Pancreas (tissue), 10 donors: ENCODE results near the gene WDR75. TPM values are rescaled to one million over a fixed set of nuclear protein-coding genes. Genes with fewer than 3 reads are reported as not detected.

Experiments used
- ATAC-seq, 4 donors: fragments of 200-7000 bp; cut with Tn5 transposase; one replicate each; pipeline versions ENCODE4 v1.8.0 to v1.9.1; 2020; ENCODE audit warnings: mild to moderate bottlenecking in 4 of 4, moderate library complexity in 4 of 4
- DNase-seq, 6 donors: peaks; one replicate each; pipeline ENCODE4 v3.0.0-alpha.2; 2020
- FAIRE-seq: peaks from 2 replicates; lab custom pipeline; 2012; peaks lifted over from hg19 to GRCh38; lab: Jason Lieb, UNC
- H3K27ac ChIP-seq, 4 donors: fragments of 200-600 bp; sonication (generic); 1 replicate in 3 of 4; 2 replicates in 1 of 4; pipeline versions ENCODE4 v1.5.0 to v1.8.0; 2020
- H3K27me3 ChIP-seq, 4 donors: fragments of 200-600 bp; one replicate each; pipeline ENCODE4 v1.8.0; 2021
- H3K36me3 ChIP-seq, 3 donors: fragments of 200-600 bp; sonication (generic) in 1 of 3; one replicate each; pipeline versions ENCODE4 v1.5.0 to v1.8.0; 2020 to 2021
- H3K4me1 ChIP-seq, 3 donors: fragments of 200-600 bp; one replicate each; pipeline ENCODE4 v1.8.0; 2021
- H3K4me3 ChIP-seq, 4 donors: fragments of 200-600 bp; sonication (generic) in 2 of 4; one replicate each; pipeline versions ENCODE4 v1.5.0 to v1.8.0; 2020 to 2021
- H3K9me3 ChIP-seq, 4 donors: fragments of 200-600 bp; one replicate each; pipeline ENCODE4 v1.8.0; 2021
- CTCF ChIP-seq, 4 donors: fragments of 200-600 bp; sonication (generic) in 3 of 4; IDR thresholded peaks; one replicate each; pipeline versions ENCODE4 v1.5.0 to v1.8.0; 2021; ENCODE audit warnings: antibody characterized with exemption in 4 of 4
- WGBS, 2 donors: extraction: QIAGEN DNeasy Blood & Tissue Kit; methylation state at CpG; one replicate each; pipeline ENCODE4 v1.1.7; 2013; 5-methylcytosine and 5-hydroxymethylcytosine counted together
- intact Hi-C, 3 donors: fragments of 100-400 bp; cut with DNase I; formaldehyde crosslinking; loops; one replicate each; pipeline versions ENCODE4 v1.11.1 to v1.14.2; 2022
- polyA plus RNA-seq, 2 donors: library from polyadenylated mRNA; stranded (reverse); fragments of 200-250 nt; gene quantifications; one replicate each; pipeline ENCODE4 v1.2.3, GENCODE V29; 2013
- total RNA-seq, 6 donors: library from RNA; stranded (reverse); fragmentation: NEBNext Ultra II Directional in 4 of 6; extraction: Animal tissue kit (Norgen Biotek cat#: 25700) in 4 of 6; gene quantifications; one replicate each; pipeline versions ENCODE4 v1.2.1 to v1.2.4, GENCODE V29; 2021 to 2023
- donor health status: healthy with polysubstance abuse.
- donor health status: DM: no; HTN: no; CAD: no; lungs with moderate emphysema.
- donor health status: DM: no; HTN: no; CAD: no.
- donor health status: control.
- donor health status: control.
- donor health status: Bipolar disorder and iron deficiency.
- donor health status: DM: yes; HTN: yes; CAD: no.
- donor health status: DM: no; HTN: no; CAD: no.
- donor health status: DM: no; HTN: no; CAD: no.
- donor health status: DM: yes; HTN: yes; CAD: no.

Gene WDR75
- total RNA-seq (10 to 100 TPM; 13.5 to 20.9 (median 14.7) TPM), polyA plus RNA-seq (10 to 100 TPM; 11.3 to 20.1 TPM)

- Histone ChIP-seq H3K4me3 (peak within 1 kb of the TSS; percentile 51 to 75 (median 61)), H3K9me3 (no peaks in the 10 kb centered on the region), H3K27me3 (no peaks in the 10 kb centered on the region), H3K4me1 (peaks cover 0 to 24% (median 4%) of the 10 kb centered on the region in 3 donors), H3K27ac (peak within 1 kb of the TSS; percentile 82 to 91 (median 88)), H3K36me3 (no peaks in the 10 kb centered on the region)
- intact Hi-C loops: no loop called here
- DNase-seq: peak; percentile 84 to 96 (median 89)
- 0 to 1% methylated on average over 45 to 48 of the region's 48 CpGs for WGBS, 2 donors
- no peak for TF ChIP-seq CTCF (IDR thresholded peaks at IDR 0.05)
- FAIRE-seq: peak; percentile 90
- ATAC-seq: peak; percentile 97 to 99 (median 98)
Observed at GRCh38 chr2:189440947-189441708, at the start of gene WDR75. TSS of gene WDR75 (plus strand) at chr2:189441474. CDS start at chr2:189441493, 19 bp downstream.

- 81 to 82% methylated on average over 2 of the region's 2 CpGs for WGBS, 2 donors
- H3K36me3 ChIP-seq: no peaks in the 10 kb centered on the region
- no peaks in the 10 kb centered on the region for H3K27me3 ChIP-seq
- no peaks in the 10 kb centered on the region for H3K4me1 ChIP-seq
- TF ChIP-seq CTCF (IDR thresholded peaks at IDR 0.05): no peak
- H3K27ac ChIP-seq: no peak overlapping the region
- DNase-seq (no peak), ATAC-seq (peak in 3 of 4 donors; percentile 39 to 61 (median 46)), FAIRE-seq (peak; percentile 85)
- intact Hi-C loops: no loop called here
- no peak overlapping the region for H3K4me3 ChIP-seq
- H3K9me3 ChIP-seq: no peaks in the 10 kb centered on the region
Observed at GRCh38 chr2:189393440-189394111, 47.7 kb upstream of the WDR75 start.

- H3K4me3 ChIP-seq: no peak overlapping the region
- intact Hi-C loops: no loop called here
- ATAC-seq (no peak), FAIRE-seq (no peak), DNase-seq (no peak)
- no peak for TF ChIP-seq CTCF (IDR thresholded peaks at IDR 0.05)
- no peaks in the 10 kb centered on the region for H3K4me1 ChIP-seq
- H3K27ac ChIP-seq: no peak overlapping the region
- H3K27me3 ChIP-seq: no peaks in the 10 kb centered on the region
- no peaks in the 10 kb centered on the region for H3K9me3 ChIP-seq
- H3K36me3 ChIP-seq: no peaks in the 10 kb centered on the region
Observed at GRCh38 chr2:189394525-189394924, 46.7 kb upstream of the WDR75 start.

- intact Hi-C loops: no loop called here
- WGBS, 2 donors: 61 to 81% methylated on average over 5 of the region's 5 CpGs
- H3K9me3 ChIP-seq: no peaks in the 10 kb centered on the region
- no peak for DNase-seq
- ATAC-seq: no peak
- H3K4me1 ChIP-seq: no peaks in the 10 kb centered on the region
- no peaks in the 10 kb centered on the region for H3K36me3 ChIP-seq
- H3K4me3 ChIP-seq: no peak overlapping the region
- no peaks in the 10 kb centered on the region for H3K27me3 ChIP-seq
- no peak for TF ChIP-seq CTCF (IDR thresholded peaks at IDR 0.05)
- no peak for FAIRE-seq
- H3K27ac ChIP-seq: no peak overlapping the region
Observed at GRCh38 chr2:189402932-189403331, 38.3 kb upstream of the WDR75 start.
